NT2/D1 (cell line): Measurements from ENCODE around the gene WDR43.

Experiments
- YY1 ChIP-seq: IDR thresholded peaks from 2 replicates; pipeline ENCODE4 v1.6.1; 2011; ENCODE audit not compliant: insufficient read length, insufficient read depth
- ZNF274 ChIP-seq: IDR thresholded peaks from 2 replicates; pipeline ENCODE4 v1.6.1; 2011; ENCODE audit warnings: mild to moderate bottlenecking, low read depth, low read length

- TF ChIP-seq YY1: no peak
- no peak for TF ChIP-seq ZNF274
Measured at GRCh38 chr2:28994679-28995078, 100.2 kb downstream of the WDR43 start.
